HuH-7 (cell line): ENCODE results near the gene HSCB.
"Not testable (repeated sequence)": the region's sequence is repeated elsewhere in the genome, so short reads cannot be mapped to it uniquely, and the experiment has no call there.

ENCODE experiments used
- DNase-seq: peaks from one replicate; pipeline ENCODE4 v3.0.0; 2011; ENCODE audit warnings: low spot score

The HSCB gene

DNA sequence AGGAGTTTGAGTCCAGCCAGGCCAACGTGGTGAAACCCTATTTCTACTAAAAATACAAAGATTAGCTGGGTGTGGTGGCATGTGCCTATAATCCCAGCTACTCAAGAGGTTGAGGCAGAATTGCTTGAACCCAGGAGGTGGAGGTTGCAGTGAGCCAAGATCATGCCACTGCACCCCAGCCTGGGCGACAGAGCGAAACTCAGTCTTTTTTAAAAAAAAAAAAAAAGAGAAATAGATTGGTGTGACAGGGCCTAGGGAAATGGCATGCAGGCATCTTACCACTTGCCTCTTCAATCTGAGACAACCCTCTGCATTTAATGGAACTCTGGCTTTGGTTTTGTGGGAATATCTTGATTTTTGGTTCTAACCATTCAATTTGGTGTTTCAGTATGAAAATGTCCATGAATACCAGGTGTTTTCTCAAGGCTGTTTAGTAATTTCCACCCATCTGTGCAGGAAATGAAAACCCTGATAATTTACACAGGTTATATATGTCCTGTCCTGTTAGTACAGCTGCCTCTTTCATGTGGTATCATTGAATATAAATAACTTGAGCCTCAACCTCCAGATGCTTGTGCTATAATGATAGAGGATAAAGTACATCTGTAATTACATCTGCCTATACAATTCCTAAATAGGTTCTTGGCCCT is 50.1 kb downstream of the HSCB start:
- DNase-seq: no peak

DNA sequence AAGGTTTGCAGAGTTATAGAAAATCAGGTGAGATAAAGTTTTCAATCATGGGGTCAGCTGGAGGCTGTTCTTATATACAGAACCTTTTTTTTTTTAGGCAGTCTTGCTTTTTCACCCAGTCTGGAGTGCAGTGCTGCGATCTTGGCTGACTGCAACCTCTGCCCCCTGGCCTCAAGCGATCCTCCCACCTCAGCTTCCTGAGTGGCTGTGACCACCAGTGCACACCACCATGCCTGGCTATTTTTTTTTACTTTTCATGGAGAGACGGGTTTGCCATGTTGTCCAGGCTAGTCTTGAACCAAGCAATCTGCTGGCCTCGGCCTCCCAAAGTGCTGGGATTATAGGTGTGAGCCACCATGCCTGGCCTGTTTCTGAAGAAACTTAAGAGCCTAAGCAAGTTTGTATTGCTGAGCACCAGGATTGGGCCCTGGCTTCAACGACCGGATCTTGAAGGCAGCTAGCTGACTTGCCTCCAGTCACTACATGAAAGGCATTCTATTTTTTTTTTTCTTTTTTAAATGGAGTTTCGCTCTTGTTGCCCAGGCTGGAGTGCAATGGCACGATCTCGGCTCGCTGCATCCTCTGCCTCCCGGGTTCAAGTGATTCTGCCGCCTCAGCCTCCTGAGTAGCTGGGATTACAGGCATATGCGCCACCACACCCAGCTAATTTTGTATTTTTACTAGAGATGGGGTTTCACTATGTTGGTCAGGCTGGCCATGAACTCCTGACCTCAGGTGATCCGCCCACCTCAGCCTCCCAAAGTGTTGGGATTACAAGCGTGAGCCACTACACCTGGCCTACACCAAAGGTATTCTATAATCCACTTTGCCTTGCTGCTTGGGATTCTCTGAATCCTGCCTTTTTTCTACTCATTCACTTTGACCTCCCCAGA is 50.9 kb downstream of the HSCB start:
- no peak for DNase-seq

DNA sequence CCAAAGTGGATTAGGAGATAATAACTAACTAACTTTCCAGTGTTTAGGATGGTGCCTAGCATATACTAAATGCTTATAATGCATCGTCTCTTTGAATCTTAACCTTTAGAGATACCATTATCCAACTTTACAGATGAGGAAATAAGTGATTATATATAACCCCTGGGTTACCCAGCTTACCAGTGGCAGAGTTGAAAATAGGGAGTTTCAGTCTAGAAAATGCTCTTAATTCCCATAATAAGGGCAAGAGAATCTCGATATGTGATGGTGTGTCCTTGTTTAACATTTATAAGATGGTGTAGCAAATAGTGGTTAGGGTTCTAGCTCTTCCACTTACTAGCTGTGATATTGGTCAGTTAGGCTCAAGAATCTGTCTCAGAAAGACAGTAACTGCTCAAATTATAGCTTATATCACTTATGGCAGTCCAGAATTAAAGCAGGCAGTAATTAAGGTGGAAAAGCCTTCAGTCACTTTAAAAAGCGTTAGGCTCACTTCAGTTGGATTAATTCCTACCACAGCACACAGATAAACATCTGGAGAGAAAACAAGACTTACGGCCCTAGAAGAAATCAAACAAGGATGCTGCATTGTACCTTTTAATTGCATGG is 52.2 kb downstream of the HSCB start:
- no peak for DNase-seq

DNA sequence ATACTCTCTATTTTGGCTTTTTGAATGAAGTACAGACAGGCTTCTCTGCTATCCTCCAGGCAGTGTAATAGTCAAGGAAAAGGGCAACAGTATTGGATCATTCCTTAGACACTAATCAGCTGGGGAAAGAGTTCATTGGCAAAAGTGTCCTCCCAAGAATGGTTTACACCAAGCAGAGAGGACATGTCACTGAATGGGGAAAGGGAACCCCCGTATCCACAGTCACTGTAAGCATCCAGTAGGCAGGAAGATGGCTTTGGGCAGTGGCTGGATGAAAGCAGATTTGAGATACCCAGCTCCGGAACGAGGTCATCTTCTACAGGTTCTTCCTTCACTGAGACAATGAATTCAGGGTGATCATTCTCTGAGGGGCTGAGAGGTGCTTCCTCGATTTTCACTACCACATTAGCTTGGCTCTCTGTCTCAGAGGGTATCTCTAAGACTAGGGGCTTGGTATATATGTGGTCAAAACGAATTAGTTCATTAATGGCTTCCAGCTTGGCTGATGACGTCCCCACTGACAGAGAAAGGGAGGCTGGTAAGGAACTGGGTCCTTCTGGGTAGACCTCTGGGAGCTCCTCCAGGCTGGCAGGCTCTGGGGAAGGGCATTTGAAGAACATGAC is 53.3 kb downstream of the HSCB start:
- DNase-seq: no peak

DNA sequence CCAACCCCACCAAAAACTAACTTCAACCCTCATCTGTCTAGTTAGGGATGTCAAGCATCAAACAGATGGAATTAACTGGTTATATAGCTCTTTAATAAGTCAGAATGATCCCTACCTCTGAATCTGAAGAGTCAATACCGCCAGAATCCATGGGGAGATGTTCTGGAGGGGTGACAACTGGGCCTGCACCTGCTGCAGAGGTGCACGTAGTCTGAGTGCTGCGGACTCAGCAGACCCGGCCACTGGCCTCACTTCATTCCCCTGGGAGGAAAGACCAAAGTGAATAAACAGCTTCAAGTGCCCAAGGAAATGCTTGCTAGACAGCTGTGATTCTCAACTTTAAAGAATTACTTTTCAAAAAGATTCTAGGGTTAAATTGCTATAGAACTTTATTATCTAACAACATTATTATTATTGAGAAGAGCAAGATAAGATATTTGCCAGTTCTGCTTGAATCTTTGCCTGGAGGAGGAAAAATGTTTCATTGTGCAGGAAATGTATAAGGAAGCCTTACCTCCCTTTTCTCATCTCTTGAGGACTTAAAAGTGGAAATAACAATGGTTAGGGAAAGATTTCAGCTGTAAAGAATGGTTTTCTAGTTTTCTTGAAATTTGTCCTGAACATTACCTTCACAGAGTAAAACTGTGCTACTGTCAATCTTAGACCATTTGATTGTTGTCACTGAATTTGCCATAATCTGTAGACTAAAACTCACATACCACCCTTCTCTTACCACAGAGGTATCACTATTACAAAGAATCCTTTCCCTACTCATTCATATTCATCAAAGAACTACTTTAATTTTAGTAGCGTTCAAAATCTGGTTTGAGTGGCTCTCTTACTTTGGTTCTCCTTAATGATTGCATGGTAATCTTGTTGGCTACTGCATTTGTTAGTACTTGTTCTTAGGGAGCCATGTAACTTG is 54.4 kb downstream of the HSCB start:
- no peak for DNase-seq

DNA sequence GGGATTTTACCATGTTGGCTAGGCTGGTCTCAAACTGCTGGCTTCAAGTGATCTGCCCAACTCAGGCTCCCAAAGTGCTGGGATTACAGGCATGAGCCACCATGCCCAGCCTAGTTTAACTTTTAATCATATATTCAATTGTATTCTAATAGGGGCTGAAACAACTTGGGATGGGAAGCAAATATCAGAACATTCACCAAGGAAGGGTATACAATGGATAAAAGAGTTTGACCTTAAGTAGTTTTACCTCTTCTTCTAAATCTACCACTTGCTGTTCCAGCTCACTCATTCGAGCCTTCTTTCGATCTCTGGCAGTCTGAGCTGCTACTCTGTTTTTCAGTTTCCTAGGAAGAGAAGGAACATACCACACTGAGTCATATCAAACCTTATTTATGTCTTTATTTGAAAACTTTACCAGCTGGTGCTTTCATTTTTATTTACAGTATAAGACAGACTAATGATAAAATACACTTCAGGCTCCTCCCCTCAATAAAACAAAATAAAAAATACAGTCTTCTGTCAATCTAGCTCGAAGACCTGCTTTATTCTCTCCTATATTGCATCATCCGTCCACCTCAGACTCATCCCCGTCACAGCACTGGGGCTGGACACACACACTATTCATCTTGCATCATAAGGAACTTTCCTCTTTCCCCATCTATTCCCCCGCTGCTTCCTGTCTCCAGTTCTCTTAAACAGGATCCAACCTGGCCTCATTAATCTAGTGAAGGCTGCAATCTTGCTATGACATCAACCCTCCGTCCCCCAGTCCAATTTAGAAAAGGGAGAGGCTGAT is 57.2 kb downstream of the HSCB start:
- DNase-seq: peak; percentile 76

DNA sequence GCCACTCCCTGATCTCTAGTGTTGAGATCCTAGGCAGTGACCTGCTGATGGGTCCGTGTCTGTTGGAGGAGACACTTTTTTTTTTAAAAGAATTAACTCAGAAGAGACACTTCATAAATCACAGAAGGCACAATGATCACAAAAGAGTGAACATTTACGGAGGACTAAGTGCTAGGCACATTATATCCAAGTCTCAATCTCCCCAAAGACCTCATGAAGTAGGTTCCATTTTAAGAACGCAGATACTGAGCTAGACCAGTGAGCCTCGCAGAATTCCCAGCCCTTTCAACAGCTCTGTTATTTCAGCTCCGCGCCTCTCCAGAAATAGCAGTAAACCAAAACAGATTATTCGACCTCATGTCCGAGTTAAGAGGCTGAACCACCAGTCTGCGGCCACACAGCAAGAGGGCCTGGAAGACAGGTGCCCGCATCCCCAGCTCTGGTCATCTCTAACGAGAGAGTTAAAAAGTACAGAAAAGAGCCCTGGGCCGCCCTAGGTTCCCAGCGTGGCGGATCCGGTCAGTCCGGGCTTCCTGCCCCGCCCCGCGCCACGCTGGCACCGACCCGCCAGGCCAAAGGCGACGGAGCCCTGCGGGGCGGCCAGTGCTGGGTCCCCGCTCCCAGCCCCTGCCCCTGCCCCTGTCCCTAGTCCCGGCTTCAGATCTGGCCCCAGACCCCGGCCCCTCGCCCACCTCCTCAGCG is 57.9 kb downstream of the HSCB start:
- DNase-seq: no peak

DNA sequence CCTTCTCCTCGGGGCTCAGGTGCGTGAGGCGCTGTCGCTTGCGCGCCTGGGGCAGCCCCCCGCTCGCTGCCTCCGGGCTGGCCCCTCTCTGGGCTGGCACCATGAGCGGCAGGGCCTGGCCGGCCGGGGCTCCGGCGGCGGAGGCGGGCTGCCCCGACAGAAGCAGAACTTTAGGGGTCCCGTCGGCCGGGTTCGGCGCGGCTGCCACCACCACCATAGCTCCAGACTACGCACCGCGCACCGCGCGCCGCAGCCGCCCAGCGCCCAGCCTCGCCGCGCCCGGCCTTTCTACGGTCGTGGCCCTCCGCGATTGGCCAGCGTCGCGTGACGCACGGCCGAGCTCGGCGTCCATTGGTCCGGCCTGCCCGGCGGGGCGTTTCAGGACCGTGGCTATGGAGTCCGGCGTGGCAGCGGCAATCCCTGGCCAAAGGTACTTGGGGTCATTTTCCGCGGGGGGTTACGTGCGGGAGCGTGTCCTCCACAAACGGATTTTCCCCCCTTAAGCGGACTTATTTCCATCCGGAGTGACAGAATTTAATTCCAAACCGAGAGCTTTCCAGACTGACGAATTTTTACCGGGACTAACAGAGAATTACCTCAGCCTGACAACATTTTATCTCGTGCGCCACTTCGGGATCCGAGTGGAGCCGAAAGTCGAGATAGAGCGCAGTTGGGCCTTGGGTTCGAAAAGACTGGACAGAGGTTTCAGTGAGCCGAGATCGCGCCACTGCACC is 58.6 kb downstream of the HSCB start, which contains the start of gene XBP1:
Gene XBP1 (minus strand): TSS at position 262 of the 734 bp plus-strand sequence.
- peak; percentile 99 for DNase-seq

DNA sequence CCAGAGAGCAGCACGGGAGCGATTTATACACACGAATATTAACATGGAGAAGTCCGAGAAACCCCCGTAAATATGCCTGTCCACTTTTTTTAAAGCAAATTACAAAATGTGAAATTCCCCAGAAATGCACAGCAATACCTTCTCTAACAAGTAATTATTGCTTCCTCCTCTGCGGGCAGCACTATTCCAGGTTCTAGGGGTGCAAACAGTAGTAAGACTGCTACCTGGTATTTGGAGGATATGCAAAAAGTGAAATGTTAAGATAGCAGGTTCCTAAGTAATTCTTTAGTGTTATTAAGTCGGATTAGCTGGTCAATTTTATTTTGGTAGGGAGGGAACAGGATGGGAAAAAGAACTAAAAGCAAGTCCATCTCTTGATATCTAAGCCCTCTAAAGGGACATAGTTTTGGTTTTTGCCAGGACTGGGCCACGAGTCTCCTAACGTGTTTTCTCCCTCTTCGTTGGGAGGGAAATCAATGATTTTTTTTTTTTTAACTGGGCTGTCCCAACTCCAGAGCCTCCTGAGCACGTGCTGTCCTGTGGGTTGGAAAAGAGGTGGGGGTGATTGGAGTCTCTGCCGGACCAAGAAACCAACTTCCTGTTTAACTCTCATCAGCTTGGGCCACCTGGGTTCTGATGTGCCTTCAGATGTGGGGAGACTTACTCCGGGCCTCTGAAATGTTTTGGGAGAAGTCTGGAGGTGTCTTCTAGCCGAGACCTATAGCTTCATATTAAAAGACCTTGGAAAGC is 60.2 kb downstream of the HSCB start:
- DNase-seq: peak; percentile 74

DNA sequence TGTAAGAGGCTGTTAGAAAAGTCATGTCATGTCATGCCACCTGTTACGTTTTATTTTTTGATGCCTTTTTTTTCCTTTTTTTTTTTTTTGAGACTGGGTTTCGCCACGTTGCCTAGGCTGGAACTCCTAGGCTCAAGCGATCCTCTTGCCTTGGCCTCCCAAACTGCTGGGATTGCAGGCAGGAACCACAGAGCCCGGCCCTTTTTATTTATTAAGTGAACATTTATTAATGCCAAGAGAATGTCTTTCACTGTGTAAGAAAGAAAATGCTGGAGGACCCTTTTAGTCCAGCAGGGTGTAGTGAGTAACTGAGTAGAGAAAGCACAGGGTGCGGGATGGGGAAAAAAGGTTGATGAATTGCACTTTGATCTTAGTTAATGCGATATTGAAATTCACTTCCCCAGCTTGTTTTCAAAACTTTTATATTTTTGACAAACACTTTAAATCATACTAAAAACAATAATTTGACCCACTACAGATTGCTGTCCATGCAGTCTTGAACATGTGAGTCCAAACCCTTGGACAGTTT is 60.8 kb downstream of the HSCB start:
- peak; percentile 68 for DNase-seq

DNA sequence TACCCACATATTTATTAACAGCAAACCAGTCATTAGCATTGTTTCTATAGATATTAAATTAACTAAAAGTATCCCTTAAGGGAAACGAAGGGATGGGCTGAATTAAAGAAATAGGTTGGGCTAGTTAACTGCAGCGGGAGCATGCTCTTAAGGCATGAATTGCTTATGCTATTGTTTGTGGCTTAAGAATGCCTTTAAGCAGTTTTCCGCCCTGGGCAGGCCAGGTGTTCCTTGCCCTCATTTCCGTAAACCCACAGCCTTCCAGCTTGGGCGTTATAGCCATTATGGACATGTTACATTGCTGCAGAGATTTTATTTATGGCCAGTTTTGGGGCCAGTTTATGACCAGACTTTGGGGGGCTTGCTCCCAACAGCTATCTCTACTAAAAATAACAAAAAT is 63.6 kb downstream of the HSCB start:
- DNase-seq: not testable (repeated sequence)
